Heart left ventricle (tissue), 13 donors: ENCODE data around the gene DNTT.

ENCODE experiments used
- CTCF ChIP-seq, 12 donors: fragments of 200-600 bp; sonication (generic) in 4 of 12; IDR thresholded peaks; one replicate each; pipeline versions ENCODE4 v1.5.0 to v1.8.0; 2018 to 2022; ENCODE audit warnings: antibody characterized with exemption in 12 of 12, mild to moderate bottlenecking in 5 of 12
- POLR2A ChIP-seq, 2 donors: fragments of 450-650 bp; IDR thresholded peaks; one replicate each; pipeline ENCODE4 v1.6.1; 2017; ENCODE audit warnings: antibody characterized with exemption in 2 of 2, mild to moderate bottlenecking in 2 of 2, moderate library complexity in 2 of 2
- donor health status: ischemic (EF 13 %, LVEDD 7.1; RV severe dilation, severe dysfunction).
- donor health status: DM: no; HTN: yes; CAD: no.
- donor health status: DM: no; HTN: no; CAD: no.
- donor health status: ischemic (EF 25% LVEDD 6.9; RV normal size, moderate dysfunction).
- donor health status: ischemic (EF 25% LVEDD 5.7; RV mildly dilated, moderate dysfunction).
- donor health status: ischemic (EF 35%, LVEDD 5.7; RV mildly dilated, moderate dysfunction).
- donor health status: nonischemic (EF 11% LVEDD 7.7; RV severe dilation, severe dysfunction).
- donor health status: DM: yes; HTN: yes; CAD: no.
- donor health status: PGD.
- donor health status: ischemic (EF 29% LVEDD 5.4; RV normal size, mild dysfunction).
- donor health status: nonischemic (EF 23%, LVEDD 6.1; RV moderate dilation, normal function).

GRCh38 chr10:96338279-96338925 is 34.2 kb downstream of the DNTT start:
- TF ChIP-seq CTCF (IDR thresholded peaks at IDR 0.05) (no peak), POLR2A (IDR thresholded peaks at IDR 0.05) (no peak)
